ENCODE data around the gene KIRREL3.
A peak's percentile ranks its signal among the peaks of the same experiment; 100 is the strongest.

The KIRREL3 gene

GRCh38 chr11:126430581-126431335 is 569.8 kb downstream of the KIRREL3 start:
- DNase-seq, result no peak

GRCh38 chr11:126426820-126427749 is 573.5 kb downstream of the KIRREL3 start:
- no peak for DNase-seq

DNA sequence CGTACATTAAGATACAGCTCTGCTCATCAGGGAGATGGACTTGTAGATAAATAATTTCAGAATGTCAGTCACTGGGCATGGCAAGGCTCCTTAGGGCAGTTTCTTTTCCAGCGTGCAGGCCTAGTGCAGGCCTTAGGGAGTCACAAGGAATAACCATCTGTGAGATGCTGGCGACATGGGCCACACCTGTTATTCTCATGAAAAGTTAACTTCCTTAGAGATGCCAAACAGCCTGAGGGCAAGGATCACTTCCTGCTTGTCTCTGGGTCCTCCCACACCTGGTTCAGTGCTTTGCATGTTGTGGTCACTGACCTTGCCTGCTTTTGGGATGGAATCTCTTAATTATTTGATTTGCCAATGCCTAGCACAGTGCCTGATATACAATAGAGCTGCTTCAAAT is 574.5 kb downstream of the KIRREL3 start:
- no peak for DNase-seq

- DNase-seq, result no peak
Observed at GRCh38 chr11:126424471-126425039, 576.0 kb downstream of the KIRREL3 start.

DNA sequence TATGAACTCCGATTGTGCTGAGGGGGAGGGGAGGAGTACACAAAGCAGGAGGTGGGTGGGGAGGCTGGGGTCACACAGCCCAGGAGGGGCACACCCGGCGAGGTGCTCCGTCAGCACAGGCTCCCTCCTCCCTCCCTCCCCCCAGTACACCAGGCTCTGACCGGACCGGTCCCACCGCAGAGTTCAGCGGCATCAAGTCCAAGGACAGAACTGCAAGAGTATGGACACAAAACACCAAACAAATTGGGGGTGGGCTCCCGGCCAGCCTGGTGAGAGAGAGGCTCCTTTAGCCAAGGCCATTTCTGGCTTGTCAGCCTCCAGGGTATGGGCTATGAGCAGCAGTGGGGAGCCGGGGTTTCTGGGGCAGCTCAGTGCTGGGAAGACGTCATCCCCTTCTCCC is 576.8 kb downstream of the KIRREL3 start:
- no peak for DNase-seq

- DNase-seq, result no peak
Observed at GRCh38 chr11:126423154-126423553, 577.4 kb downstream of the KIRREL3 start.

- DNase-seq, result no peak
Observed at GRCh38 chr11:126422446-126422845, 578.1 kb downstream of the KIRREL3 start.

DNA sequence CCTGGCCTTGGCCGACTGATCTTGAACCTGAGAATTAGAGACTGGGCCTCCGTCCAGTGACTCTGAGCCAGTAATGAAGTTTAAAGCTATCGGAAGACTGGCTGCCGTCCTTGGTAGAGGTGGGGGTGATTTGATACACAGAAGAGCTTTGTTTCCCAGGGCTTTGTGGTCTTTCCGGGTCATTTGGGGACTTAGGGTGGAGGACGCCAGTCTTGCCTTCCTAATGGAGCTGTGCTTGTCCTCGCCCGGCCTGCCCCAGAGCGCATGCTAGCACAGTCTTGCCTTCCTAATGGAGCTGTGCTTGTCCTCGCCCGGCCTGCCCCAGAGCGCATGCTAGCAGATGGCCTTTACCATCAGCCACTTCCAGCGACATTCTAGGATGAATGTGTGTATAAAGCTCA is 579.3 kb downstream of the KIRREL3 start:
- no peak for DNase-seq

DNA sequence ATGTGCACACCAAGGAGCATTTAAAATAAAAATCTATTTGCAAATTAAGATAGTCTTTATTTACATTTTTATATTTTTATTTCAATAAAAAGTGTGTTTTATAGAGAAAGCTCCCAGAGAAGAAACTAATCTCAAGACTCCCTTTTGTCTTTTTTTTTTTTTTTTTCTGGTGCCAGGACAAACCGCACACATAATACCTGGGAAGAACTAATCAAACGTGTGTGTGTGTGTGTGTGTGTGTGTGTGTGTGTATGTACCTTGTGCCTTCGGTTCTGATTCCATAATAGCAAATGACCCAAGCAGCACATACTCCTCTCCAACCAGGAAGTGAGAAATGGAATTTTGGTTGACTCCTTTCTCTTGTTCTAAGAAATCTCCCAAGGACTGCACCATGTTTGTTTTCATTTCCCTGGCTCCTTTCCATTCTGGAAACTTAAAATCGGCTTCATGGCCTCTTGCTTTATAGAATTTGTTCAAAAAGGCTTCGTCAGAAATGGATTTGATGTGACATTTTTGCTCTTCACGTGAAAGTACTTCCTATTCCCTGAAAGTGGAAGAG is 579.8 kb downstream of the KIRREL3 start:
- DNase-seq, result no peak

DNA sequence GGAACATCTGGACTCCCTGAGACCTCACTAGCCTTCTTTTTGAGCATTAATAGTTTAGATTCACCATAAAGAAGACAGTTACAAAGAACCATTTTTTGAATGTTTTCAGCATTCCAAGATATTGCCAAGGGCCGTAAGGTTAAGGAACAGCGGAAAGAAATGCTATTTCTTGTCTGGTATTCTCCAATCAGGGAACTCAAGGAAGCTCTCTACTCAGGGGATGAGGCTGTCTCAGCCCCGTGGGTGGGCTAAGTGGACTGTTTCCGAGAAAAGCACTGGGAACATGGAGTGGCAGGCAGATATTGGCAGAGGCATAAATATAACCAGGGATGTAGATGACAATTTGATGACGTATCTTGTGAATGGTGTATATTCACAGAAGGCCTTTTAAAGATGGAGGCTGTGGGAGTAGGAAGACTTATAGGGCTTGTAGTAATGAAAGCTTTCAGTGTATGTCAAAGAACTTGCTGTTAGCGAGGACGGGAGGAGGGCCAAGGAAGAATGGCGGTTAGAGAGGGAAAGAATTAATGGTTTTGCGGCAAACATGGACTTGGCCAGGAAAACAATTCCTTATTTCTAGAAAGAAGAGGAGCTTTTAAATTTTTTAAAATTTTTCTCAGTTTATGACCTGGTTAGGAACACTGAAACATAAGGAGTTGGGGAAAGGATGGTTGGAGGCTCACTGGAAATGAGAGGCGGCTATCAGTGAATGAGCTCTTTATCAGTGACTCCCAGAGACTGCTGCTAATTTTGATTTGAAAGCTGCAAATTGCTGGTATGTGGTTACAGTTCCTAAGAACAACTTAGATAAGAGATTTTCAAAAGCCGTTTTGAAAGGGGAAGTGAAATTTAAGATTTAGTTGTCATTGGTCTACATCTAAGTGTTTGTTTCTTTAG is 580.5 kb downstream of the KIRREL3 start:
- DNase-seq, result no peak

- no peak for DNase-seq
Observed at GRCh38 chr11:126418887-126419286, 581.7 kb downstream of the KIRREL3 start.

- no peak for DNase-seq
Observed at GRCh38 chr11:126417091-126417862, 583.3 kb downstream of the KIRREL3 start.

DNA sequence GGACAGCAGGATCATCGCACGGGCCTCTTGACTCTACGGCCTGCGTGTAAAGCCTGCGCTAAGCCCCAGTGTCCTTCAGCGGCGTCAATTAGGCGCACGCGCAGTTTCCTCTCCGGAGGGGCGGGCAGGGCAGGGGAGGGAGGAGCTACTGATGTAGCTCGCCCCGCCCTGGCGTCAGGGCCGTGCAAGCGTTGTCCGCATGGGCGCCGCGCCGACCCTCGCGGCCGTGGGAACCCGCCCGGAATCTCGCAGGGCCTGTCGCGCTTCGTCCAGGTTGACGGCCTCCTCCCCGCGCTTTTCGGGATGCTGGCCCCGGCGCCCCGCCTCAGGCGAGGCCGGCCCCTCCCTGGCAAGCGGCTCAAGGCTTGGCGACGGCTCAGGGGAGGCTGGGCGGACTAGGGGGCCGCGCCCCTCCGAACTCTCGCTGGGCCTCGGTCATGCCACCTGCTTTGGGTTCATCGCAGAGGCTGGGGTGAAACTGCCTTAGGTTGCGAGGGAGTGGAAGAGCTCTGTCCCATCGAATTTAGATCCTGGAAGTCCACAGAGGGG is 584.0 kb downstream of the KIRREL3 start:
- DNase-seq, result peak; percentile 81

DNA sequence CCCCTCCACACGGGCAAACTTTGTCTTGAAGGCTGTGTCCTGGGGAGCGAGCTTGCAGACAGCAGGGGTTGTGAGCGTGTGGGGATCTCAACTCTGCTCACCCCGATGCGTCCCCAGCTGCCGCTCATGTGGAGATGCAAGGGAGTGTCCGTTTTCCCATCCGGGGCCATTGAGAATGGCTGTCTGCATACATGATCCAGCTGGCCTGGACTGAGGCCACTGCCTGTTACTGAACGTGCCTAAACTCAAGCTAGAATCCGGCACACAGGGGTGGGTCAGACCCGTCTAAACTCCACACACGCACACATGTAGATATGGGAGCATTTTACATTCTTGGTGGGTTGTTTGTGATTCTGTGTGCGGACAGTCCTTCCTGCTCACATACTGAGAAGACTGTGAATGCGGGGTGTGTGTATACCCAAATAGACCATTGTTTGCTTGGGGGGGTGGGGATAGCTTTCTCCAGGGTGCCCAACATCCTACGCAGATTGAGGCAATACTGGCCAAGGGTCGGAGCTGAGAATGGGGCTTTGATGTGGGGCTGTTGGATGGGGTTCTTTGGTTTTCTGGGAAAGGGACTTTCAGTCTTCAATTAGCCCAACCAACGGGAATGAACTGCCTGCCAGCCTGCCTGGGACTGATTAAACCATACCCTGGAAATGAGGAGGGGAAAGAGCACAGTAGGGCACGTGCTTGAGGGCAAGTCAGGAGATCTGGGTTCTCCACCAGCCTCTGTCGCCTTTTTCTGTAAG is 584.7 kb downstream of the KIRREL3 start:
- DNase-seq, result no peak

- DNase-seq, result no peak
Observed at GRCh38 chr11:126415128-126415527, 585.4 kb downstream of the KIRREL3 start.

GRCh38 chr11:126414615-126415014 is 586.0 kb downstream of the KIRREL3 start:
- no peak for DNase-seq

DNA sequence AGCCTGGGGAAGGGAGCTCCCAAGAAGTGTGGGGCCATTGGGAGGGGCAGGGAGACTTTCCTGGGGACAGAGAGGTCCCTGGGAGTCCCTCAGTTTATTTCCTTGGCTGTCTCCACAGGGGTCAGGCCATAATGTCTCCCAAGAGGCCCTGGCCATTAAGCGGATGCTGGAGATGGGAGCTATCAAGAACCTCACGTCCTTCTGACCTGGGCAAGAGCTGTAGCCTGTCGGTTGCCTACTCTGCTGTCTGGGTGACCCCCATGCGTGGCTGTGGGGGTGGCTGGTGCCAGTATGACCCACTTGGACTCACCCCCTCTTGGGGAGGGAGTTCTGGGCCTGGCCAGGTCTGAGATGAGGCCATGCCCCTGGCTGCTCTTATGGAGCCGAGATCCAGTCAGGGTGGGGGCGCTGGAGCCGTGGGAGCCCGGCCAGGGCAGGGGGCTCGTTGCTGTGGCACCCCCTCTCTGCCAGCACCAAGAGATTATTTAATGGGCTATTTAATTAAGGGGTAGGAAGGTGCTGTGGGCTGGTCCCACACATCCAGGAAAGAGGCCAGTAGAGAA is 586.6 kb downstream of the KIRREL3 start:
- no peak for DNase-seq

GRCh38 chr11:126413426-126413825 is 587.1 kb downstream of the KIRREL3 start:
- no peak for DNase-seq

DNA sequence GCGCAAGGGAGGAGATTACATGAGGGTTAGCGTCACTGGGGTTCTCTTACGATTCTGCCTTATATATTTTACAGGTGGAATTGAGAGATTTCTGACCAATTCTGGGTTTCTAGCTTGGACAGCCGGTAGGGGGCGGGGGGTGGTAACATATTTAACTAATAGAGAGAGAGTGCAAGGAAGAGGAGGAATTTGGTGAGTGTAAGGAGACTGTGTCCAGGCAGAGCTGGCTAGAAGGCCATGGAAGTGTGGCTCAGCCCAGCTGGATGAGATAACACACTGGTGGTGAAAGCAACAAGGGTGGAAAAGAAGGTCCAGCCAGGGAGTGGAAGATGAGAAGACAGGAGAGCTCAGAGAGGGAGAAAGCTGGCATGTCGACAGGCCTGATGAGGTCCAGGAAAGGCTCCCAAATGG is 588.6 kb downstream of the KIRREL3 start:
- no peak for DNase-seq

DNA sequence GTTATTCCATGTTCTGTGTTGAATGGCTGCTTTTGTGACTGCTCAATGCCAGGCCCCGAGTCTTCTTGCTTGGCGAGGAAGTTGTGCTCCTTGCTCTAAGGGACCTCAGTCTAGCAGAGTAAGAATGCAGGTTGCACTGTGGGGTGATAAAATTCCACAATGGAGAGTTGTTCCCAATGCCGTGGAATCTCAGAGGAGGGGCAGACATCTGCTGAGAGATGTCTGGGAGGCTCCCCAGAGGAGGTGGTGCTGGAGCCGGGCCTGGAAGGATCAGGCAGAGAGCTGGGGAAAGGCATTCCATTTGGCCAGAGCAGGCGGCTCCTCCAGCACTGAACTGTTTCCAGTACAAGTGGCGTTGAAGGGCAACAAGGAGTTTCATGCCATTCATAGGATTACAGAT is 589.9 kb downstream of the KIRREL3 start:
- DNase-seq, result no peak

Data from activated CD4-positive, alpha-beta T cell treated with anti-CD3 and anti-CD28 coated beads, Interleukin-2, amount 50 U/mL, for 16 hours (primary cell).